NK-92 (cell line): Measurements from ENCODE around the gene NADSYN1.

Experiments used
- DNase-seq: peaks from one replicate; lab custom pipeline; 2025; ENCODE audit not compliant: unreplicated experiment; lab: John Stamatoyannopoulos, UW

NADSYN1 gene

GRCh38 chr11:71433648-71434450 is 19.2 kb upstream of the NADSYN1 start:
- no peak for DNase-seq

- DNase-seq, result no peak
Observed at GRCh38 chr11:71434576-71435130, 18.4 kb upstream of the NADSYN1 start.

- no peak for DNase-seq
Observed at GRCh38 chr11:71435278-71435951, 17.6 kb upstream of the NADSYN1 start.

GRCh38 chr11:71436861-71437260 is 16.1 kb upstream of the NADSYN1 start:
- no peak for DNase-seq

GRCh38 chr11:71437399-71437798 is 15.6 kb upstream of the NADSYN1 start:
- no peak for DNase-seq

- DNase-seq, result no peak
Observed at GRCh38 chr11:71437879-71438278, 15.1 kb upstream of the NADSYN1 start.

- no peak for DNase-seq
Observed at GRCh38 chr11:71438650-71439049, 14.4 kb upstream of the NADSYN1 start.

- DNase-seq, result no peak
Observed at GRCh38 chr11:71440021-71440755, 12.8 kb upstream of the NADSYN1 start.

GRCh38 chr11:71441251-71441650 is 11.8 kb upstream of the NADSYN1 start:
- no peak for DNase-seq

GRCh38 chr11:71442123-71442522 is 10.9 kb upstream of the NADSYN1 start:
- no peak for DNase-seq

- no peak for DNase-seq
Observed at GRCh38 chr11:71442880-71443279, 10.1 kb upstream of the NADSYN1 start.

GRCh38 chr11:71443736-71444445 is 9.1 kb upstream of the NADSYN1 start:
- DNase-seq, result no peak

GRCh38 chr11:71444811-71445210 is 8.2 kb upstream of the NADSYN1 start:
- no peak for DNase-seq

- no peak for DNase-seq
Observed at GRCh38 chr11:71446150-71446549, 6.9 kb upstream of the NADSYN1 start.

- no peak for DNase-seq
Observed at GRCh38 chr11:71446942-71447688, 5.9 kb upstream of the NADSYN1 start.

GRCh38 chr11:71447791-71448256 is 5.2 kb upstream of the NADSYN1 start:
- DNase-seq, result no peak

- DNase-seq, result peak; percentile 59
Observed at GRCh38 chr11:71448257-71449171, 4.5 kb upstream of the NADSYN1 start, which contains the start of gene DHCR7. DHCR7 (minus strand) TSS chr11:71448393; CDS start chr11:71444952, 3,441 bp downstream.

- no peak for DNase-seq
Observed at GRCh38 chr11:71449596-71449995, 3.4 kb upstream of the NADSYN1 start.

- no peak for DNase-seq
Observed at GRCh38 chr11:71450507-71450906, 2.5 kb upstream of the NADSYN1 start.
